GM12875 (cell line): ENCODE measurements around the gene ERICH3.

Experiments used
- H3K4me3 ChIP-seq: one replicate; pipeline ENCODE4 v1.5.1; 2011; ENCODE audit warnings: low read depth, low read length, control low read depth
- TF ChIP-seq, protein P1 (sequence below): IDR thresholded peaks from 2 replicates; pipeline ENCODE4 v1.5.1; 2011; ENCODE audit warnings: low read depth, mild to moderate bottlenecking, control low read depth, inconsistent platforms, low read length, moderate library complexity, borderline replicate concordance; ENCODE audit not compliant: insufficient read depth

Gene ERICH3, protein sequence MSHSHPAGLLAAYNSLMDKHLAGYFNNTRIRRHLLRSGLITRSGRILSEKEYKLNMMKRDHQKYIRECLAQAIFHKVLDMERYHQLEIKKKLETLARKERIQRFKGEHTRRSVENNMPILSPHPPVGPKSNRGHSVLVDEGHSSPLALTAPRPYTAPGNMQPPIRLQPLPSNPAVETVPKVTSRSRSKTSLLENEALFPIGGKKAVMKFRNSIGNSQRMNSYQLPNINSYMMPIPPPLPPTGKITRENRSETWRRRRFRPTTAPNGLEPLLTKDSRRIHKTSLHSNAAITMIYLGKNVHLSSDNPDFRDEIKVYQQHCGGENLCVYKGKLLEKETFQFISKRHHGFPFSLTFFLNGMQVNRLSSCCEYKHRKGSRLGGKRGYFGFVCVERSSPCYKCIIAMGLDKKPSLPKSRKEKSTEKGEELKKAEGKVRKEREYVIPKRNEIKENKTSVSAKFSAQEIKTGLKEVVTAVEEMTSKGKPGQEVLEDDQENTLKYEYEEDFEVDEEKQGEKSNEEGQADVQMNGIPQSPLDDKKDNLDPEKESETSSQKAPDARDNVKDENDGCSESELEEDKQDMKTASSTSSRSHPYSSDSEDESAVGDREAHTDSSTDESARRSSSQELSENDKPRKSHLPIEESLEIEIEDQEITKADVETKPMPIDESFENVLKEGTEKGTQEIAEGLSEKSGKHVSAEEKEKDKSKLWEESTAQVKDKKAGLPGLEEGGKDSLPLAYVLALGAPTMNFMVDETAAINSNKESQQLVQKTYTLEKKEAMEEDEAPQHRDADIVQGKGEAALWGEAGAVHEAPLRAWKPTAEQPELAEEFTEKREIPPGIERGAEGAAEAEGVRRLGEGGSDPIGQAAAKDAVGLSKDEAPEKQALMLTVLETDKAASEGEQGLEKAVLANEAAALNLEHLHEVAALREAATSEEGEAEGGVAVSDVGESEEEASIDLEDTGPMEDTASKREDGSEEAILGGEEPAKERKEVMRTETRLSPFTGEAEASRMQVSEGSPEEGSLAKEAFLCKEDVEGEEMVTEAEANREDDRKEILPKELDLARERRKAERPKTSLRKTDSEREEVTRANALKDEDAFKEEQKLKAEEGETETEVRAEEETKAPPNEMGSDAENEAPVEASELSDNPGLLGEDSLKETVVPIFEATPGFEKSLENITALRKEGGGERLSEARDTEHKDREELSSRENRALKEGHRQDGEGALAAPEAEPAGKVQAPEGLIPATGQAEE (N-terminal part only)

DNA sequence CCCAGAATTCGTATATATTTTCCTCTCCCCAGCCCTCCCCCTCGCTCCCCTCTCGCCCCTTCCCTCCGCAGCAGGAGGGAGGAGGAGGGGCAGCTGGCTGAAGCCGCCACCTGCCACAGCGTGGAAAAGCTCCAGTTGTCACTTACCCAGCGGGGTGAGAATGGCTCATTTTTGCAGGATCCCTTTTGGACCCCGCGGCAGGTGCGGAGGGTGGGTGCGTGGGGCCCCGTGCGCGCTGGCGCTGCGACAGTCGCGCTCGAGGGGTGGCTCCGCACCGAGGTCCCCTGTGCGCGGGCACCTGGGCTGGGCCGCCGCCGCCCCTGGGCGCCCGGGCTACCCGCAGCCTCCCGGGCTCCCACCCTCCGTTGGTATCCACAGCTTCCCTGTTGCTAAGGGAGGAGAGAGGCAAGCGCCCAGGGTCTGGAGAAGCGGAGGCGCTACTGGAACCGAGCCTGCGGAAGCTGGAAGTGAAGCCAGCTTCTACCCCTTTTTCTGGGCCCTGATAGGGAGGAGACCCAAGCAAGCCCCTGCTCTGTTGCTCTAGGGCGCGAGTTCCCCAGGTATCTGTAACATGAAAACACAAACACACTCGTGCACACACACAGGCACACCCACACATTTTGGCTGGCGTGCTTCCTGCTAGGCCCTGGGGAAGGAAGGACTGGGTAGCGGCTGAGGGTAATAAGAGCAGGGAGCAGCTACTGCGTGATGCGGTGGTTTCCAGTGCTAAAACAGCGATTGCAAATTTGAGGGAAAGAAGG lies at the start of gene ERICH3:
Gene ERICH3, minus strand, starts transcription at position 442 of the 761 bp plus-strand sequence. Its CDS starts 273 bp downstream, at position 169.
- H3K4me3 ChIP-seq, result peak within 1 kb of the TSS; percentile 15
- TF ChIP-seq, protein P1, sequence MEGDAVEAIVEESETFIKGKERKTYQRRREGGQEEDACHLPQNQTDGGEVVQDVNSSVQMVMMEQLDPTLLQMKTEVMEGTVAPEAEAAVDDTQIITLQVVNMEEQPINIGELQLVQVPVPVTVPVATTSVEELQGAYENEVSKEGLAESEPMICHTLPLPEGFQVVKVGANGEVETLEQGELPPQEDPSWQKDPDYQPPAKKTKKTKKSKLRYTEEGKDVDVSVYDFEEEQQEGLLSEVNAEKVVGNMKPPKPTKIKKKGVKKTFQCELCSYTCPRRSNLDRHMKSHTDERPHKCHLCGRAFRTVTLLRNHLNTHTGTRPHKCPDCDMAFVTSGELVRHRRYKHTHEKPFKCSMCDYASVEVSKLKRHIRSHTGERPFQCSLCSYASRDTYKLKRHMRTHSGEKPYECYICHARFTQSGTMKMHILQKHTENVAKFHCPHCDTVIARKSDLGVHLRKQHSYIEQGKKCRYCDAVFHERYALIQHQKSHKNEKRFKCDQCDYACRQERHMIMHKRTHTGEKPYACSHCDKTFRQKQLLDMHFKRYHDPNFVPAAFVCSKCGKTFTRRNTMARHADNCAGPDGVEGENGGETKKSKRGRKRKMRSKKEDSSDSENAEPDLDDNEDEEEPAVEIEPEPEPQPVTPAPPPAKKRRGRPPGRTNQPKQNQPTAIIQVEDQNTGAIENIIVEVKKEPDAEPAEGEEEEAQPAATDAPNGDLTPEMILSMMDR, result no peak

DNA sequence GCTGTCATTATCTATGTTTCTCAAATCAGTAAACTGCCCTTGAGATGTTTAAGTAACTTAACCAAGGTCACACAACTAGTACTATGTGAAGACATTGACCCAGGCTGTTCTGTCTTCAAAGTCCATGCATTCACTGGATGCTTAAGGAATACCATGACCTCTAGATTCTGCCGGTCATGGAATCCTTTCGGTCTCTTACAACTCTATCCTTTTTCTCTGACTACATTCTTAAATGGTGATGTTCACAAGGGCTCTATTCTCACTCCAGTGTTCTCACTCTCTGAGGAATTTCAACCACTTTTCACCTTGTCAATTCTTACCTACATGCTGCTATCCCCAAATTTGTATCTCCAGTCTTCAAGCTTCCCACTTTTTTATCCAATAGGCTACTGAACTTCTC lies 44.0 kb upstream of the ERICH3 start:
- TF ChIP-seq, protein P1, result no peak
- no peak overlapping the region for H3K4me3 ChIP-seq

DNA sequence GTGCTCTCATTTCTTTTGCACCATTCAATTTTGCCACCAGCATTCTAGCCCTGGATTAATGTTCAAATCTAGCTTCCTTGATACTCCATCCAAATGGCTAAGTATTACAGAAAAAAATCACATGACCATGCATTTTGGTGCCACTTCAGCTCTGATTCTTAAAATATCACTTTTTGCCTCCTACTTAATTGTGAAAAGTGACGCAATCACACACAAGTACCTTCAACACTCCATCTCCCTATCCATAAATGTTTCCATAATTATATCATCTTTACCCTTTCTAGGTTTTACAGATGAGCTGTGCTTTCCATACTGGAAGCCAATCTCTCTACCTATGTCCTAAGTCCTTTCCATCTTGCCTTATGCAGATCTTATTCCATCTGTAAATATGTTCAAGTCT lies 43.2 kb upstream of the ERICH3 start:
- TF ChIP-seq, protein P1, result no peak
- H3K4me3 ChIP-seq, result no peak overlapping the region

DNA sequence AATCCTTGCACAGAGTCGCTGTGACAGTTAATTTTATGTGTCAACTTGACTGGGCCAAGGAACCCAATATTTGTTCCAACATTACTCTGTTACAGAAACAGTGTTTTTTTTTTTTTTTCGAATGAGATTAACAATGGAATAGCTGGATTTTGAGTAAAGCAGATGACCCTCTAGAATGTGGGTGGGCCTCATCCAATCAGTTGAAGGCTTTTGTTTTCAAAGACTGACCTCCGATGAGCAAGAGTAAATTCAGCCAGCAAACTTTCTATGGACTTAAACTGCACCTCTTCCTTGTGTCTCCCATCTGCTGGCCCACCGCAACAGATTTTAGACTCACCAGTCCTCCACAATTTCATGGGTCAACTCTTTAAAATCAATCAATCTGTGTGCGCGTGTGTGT lies 42.2 kb upstream of the ERICH3 start:
- no peak overlapping the region for H3K4me3 ChIP-seq
- TF ChIP-seq, protein P1, result no peak

DNA sequence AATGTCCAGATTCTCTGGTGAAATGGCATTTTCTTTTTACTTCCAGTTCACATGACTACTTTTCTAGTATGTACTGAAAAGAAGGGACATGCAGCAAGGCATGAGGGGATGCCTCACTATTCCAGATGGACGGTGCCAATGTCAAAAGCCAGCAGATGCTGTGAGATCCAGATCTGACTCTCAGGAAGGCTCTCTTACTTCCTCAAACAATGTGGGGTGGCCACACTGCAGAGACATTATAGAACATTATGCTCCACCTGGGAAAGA lies 41.6 kb upstream of the ERICH3 start:
- H3K4me3 ChIP-seq, result no peak overlapping the region
- TF ChIP-seq, protein P1, result no peak

DNA sequence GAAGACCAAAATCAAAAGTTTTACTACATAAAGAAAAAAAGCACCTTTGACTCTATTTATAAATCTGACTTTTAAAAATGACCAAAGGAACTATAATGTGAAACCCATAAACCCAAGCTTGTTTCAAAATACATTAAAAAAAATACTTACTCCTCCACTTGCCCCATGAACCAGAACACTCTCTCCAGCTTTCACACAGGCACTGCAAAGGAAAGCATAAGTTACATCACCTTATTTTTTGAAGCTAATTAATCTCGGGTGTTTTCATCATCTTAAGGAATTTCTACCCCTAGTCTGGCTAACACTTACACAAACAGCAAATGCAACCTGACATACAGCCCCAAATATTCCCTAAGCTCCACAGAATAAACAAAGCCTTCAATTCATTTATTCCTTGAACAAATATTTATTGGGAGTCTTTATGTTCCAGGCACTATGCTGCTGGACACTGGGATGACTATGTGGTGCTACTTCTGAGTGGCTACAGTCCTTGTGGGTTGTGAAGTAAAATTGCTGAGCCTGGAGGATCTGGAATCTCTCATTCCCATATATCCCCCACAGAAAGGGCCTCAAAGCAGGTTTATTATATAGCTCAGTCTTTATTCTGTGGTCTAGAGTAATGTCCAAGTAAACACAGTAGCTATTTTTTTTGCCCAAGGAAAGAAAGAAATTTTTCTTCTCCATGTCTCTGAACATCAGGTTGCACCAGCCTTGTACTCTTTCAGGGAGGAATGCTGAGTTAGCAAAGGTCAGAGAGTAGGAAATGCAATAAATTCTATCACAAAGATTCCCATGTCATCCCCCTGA lies 41.0 kb upstream of the ERICH3 start:
- TF ChIP-seq, protein P1, result no peak
- H3K4me3 ChIP-seq, result no peak overlapping the region
